Thoracic aorta (tissue), 2 donors: ENCODE results near the gene SLC1A1. TPM values are rescaled to one million over a fixed set of nuclear protein-coding genes. Genes with fewer than 3 reads are reported as not detected.

ENCODE experiments used
- ATAC-seq: fragments of 150-250 bp; one replicate; pipeline ENCODE4 v1.8.0; 2017; ENCODE audit warnings: low read depth; ENCODE audit not compliant: insufficient number of reproducible peaks, low FRiP score
- DNase-seq: peaks from one replicate; pipeline ENCODE4 v3.0.0-alpha.2; 2020; ENCODE audit warnings: low spot score
- H3K27ac ChIP-seq, 2 donors: fragments of 200-600 bp; sonication (generic); 1 replicate in 1 of 2; 2 replicates in 1 of 2; pipeline ENCODE4 v1.5.1; 2016; ENCODE audit warnings: mild to moderate bottlenecking in 2 of 2, moderate library complexity in 2 of 2
- H3K27me3 ChIP-seq: fragments of 200-600 bp; sonication (generic); replicated peaks from 2 replicates; pipeline ENCODE4 v1.6.0; 2016; ENCODE audit warnings: mild to moderate bottlenecking; ENCODE audit not compliant: insufficient read depth
- H3K36me3 ChIP-seq: fragments of 200-600 bp; sonication (generic); one replicate; pipeline ENCODE4 v1.5.1; 2016
- H3K4me1 ChIP-seq, 2 donors: fragments of 200-600 bp; sonication (generic); 1 replicate in 1 of 2; 2 replicates in 1 of 2; pipeline versions ENCODE4 v1.5.1 to v1.6.0; 2016; ENCODE audit warnings: low read depth in 2 of 2, mild to moderate bottlenecking in 1 of 2; ENCODE audit not compliant: control insufficient read depth in 1 of 2
- H3K4me3 ChIP-seq: fragments of 200-600 bp; sonication (generic); 2 replicates; pipeline ENCODE4 v1.5.1; 2016; ENCODE audit warnings: mild to moderate bottlenecking
- H3K9me3 ChIP-seq: fragments of 200-600 bp; sonication (generic); 2 replicates; pipeline ENCODE4 v1.5.1; 2016
- CTCF ChIP-seq: fragments of 200-600 bp; sonication (generic); IDR thresholded peaks from one replicate; pipeline ENCODE4 v1.5.1; 2019; ENCODE audit warnings: antibody characterized with exemption
- total RNA-seq, 2 donors: library from RNA; depleted of rRNA; stranded (reverse); fragments of >200 nt; gene quantifications; one replicate each; pipeline versions ENCODE4 v1.1.0 to v1.2.3, GENCODE V29; 2016

Gene SLC1A1
- total RNA-seq, 2 donors from 2014 or later: 3.7 to 7.3 TPM

- no peaks in the 10 kb centered on the region for H3K27me3 ChIP-seq
- no peak overlapping the region for H3K4me3 ChIP-seq
- H3K9me3 ChIP-seq: no peaks in the 10 kb centered on the region
- ATAC-seq (no peak), DNase-seq (no peak)
- peaks cover 15 to 45% of the 10 kb centered on the region in 2 donors for H3K4me1 ChIP-seq
- no peak for TF ChIP-seq CTCF
- peak overlapping the region in 1 of 2 donors; percentile 31 for H3K27ac ChIP-seq
- H3K36me3 ChIP-seq: no peaks in the 10 kb centered on the region
Observed at GRCh38 chr9:4548811-4549725, 58.8 kb downstream of the SLC1A1 start.

GRCh38 chr9:4549751-4550295 is 59.6 kb downstream of the SLC1A1 start:
- peak overlapping the region in 1 of 2 donors; percentile 31 for H3K27ac ChIP-seq
- H3K9me3 ChIP-seq: no peaks in the 10 kb centered on the region
- no peak overlapping the region for H3K4me3 ChIP-seq
- no peaks in the 10 kb centered on the region for H3K27me3 ChIP-seq
- peak; percentile 44 for ATAC-seq
- H3K4me1 ChIP-seq: peaks cover 15 to 45% of the 10 kb centered on the region in 2 donors
- no peak for DNase-seq
- no peaks in the 10 kb centered on the region for H3K36me3 ChIP-seq
- no peak for TF ChIP-seq CTCF

GRCh38 chr9:4550777-4551484 is 60.7 kb downstream of the SLC1A1 start:
- no peak for TF ChIP-seq CTCF
- peaks cover 15 to 39% of the 10 kb centered on the region in 2 donors for H3K4me1 ChIP-seq
- H3K27me3 ChIP-seq: no peaks in the 10 kb centered on the region
- H3K27ac ChIP-seq: no peak overlapping the region
- no peak for DNase-seq
- no peak overlapping the region for H3K4me3 ChIP-seq
- no peak for ATAC-seq
- H3K9me3 ChIP-seq: no peaks in the 10 kb centered on the region
- H3K36me3 ChIP-seq: no peaks in the 10 kb centered on the region

GRCh38 chr9:4553951-4554381 is 63.7 kb downstream of the SLC1A1 start:
- Histone ChIP-seq H3K27ac (no peak overlapping the region), H3K9me3 (no peaks in the 10 kb centered on the region), H3K27me3 (no peaks in the 10 kb centered on the region), H3K36me3 (no peaks in the 10 kb centered on the region), H3K4me3 (no peak overlapping the region), H3K4me1 (peaks cover 5 to 24% of the 10 kb centered on the region in 2 donors)
- DNase-seq (no peak), ATAC-seq (no peak)
- TF ChIP-seq CTCF: no peak

GRCh38 chr9:4555236-4555635 is 65.0 kb downstream of the SLC1A1 start:
- Histone ChIP-seq H3K27ac (no peak overlapping the region), H3K27me3 (no peaks in the 10 kb centered on the region), H3K4me1 (peaks cover 5 to 11% of the 10 kb centered on the region in 2 donors), H3K36me3 (no peaks in the 10 kb centered on the region), H3K4me3 (no peak overlapping the region), H3K9me3 (no peaks in the 10 kb centered on the region)
- no peak for TF ChIP-seq CTCF
- DNase-seq (no peak), ATAC-seq (no peak)
